Activated CD4-positive, alpha-beta T cell treated with anti-CD3 and anti-CD28 coated beads, Interleukin-2, amount 50 U/mL, for 24 hours (primary cell): ENCODE data around the gene MAPKAP1.
A peak's percentile ranks its signal among the peaks of the same experiment; 100 is the strongest.

Experiments used
- DNase-seq, 2 donors: peaks; one replicate each; pipeline ENCODE4 v3.0.0-alpha.2; 2020; ENCODE audit warnings: low read depth in 1 of 2, low spot score in 1 of 2

Gene MAPKAP1

DNA sequence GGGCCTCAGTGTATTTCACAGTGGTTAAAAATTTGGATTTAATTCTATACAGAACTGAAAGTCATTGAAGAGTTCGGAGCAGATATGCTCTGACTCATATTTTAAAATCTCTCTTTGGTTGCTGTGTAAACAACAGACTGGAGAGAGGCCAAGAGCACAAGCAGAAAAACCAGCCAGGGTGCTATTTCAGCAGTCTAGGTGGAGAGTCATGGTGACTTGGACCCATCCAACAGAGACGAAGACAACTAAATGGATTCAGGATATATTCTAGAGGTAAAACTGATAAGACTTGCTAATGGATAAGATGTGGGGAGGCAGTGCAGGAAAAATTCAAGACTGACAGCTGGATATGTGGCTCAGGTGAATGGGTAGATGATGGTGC is 168.9 kb downstream of the MAPKAP1 start:
- DNase-seq = no peak

DNA sequence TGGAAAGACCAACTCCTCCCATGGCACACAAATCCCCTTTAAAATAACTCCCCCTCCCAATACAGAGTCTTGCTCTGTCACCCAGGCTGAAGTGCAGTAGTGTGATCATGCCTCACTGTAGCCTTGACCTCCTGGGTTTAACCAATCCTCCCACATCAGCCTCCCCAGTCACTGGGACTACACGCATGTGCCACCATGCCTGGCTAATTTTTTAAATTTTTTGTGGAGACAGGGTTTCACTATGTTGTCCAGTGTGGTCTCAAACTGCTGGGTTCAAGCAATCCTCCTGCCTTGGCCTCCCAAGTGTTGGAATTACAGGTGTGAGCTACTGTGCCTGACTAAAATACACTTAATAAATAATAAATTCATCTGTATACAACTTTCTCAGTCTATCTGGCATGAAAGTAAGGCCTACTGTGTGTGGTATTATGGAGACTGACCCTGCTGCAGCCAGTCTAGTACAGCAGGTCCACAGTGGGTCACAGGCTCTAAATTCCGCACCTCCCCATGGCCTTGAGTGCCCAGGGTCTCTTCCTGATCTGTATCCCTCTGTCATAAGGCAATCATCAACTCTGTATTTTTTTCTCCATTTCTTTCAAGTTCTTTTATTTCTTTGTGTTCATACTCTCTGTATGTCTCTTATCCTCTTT is 169.4 kb downstream of the MAPKAP1 start:
- no peak for DNase-seq

GRCh38 chr9:125536776-125537175 is 170.2 kb downstream of the MAPKAP1 start:
- no peak for DNase-seq

GRCh38 chr9:125536167-125536772 is 170.7 kb downstream of the MAPKAP1 start:
- DNase-seq = no peak

DNA sequence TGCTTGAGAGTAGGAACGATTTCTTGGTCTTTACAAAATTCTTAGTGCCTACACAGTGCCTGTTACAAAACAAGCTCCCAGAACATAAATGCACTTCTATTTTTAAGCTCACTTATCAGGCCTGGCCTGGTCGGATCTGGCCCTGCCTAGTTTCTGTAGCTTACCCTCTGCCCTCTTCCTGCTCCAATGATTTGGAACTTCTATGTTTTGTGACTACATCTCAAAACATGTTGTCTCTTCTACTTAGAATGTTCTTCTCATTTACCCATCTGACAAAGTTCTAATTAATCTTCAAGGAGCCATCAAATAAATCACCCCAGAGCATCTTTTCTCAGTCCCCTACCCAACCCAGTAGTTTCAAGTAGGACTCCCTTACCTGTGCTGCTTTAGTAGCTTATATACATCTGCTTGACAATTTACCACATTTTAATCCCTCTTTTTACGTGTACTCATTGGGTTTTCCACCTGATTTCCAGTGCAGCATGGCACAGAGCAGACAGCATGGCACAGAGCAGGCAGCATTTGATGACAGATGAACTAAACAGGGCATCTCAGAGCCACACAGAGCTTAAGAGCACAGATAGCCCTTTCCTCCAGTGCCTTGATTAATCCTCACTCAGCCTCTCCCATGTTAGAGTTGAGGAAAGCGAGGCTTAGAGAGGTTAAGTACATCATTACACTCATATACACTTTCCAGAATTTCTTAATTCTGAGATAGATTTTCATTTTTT is 171.9 kb downstream of the MAPKAP1 start:
- DNase-seq = no peak

DNA sequence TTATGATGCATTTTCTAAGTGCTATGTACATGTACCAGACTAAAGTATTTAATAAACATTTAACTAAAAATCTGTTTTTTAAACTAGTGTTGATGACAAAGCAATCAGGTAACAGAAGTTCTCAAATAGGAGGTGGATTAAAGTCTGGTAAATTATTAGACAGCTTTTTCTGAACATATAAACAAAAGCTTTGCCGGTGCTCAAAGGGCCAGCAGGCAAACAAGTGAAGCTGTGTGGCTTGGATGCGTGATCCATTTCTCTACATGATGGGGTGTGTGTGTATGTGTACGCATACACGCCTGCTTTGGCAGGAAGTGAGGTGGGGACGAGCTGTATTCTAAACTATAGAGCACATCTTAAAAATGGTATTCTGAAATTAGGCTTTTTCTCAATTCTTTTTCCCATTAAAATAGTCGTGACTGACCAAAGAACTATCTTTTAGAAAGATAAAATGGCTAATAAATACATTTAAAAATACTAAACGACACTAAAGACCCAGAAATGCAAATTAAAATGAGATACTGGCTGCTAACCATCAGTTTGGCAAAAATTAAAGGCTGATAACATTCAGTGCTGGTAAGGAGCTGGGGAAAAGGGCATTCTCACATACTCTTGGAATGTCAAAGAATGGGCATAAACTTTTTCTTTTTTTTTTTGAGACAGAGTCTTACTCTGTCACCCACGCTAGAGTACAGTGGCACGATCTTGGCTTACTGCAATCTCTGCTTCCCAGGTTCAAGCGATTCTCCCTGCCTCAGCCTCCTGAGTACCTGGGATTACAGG is 174.0 kb downstream of the MAPKAP1 start:
- DNase-seq = no peak

DNA sequence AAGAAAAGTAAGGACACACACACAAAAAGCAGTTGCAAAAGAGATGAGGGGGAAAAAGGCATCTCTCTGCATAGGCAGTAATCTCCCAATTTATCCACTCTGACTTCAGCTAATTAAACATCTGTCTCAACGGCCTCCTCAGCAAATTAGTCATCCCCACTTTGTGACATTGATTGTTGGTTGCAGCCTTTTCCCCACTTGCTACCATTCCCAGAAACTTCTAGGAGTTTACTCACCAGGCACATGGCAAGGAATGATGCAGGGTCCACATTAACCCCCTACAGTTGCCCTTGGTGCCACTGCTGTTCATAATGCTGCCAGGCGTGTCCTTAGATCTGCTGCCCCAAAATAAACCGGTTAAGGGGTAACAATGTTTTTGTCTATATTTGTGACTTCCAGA is 174.6 kb downstream of the MAPKAP1 start:
- no peak for DNase-seq

DNA sequence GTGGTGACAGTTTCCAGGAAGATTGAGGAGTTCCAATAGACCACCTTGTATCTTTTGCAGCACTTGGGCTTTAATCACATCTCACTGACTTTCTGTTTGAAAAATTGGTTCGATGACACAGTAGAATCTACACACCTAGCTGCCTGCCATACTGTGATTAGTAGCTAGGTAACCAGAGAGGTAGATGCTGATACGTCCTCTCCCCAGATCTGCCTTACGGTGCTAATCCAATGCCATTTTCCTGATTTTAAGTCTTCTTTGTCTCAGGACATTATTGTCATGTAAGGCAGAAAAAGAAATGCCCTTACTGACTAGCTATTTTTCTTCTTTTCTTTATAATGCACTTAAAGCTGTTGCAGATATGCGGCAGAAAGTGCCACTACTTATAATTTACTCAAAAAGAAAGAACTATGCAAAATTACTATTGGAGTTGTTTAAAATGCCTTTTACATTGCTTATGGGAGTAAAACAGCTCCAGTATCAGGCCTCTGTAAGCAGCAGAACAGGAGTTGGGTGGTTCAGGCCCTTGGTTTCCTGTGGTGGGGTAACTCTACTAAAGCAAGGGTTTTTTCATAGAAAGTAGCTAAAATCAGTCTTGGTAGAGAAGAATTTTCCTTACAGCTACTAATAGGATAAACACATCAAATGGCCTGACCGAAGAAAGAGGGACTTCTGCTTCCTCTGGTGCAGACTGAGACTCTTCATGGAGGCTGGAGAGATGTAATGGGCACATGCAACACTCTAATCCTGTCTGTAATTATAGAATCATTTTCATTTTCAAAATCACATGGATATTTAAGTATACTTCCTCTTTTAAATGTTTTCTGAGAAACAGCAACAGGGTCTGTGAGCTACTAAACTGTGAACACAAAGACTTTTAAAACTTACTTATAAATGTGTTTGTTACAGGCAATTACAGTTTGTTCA is 177.2 kb downstream of the MAPKAP1 start:
- no peak for DNase-seq

GRCh38 chr9:125529107-125529506 is 177.9 kb downstream of the MAPKAP1 start:
- DNase-seq = no peak

- DNase-seq = no peak
Measured at GRCh38 chr9:125527471-125528002, 179.5 kb downstream of the MAPKAP1 start.

DNA sequence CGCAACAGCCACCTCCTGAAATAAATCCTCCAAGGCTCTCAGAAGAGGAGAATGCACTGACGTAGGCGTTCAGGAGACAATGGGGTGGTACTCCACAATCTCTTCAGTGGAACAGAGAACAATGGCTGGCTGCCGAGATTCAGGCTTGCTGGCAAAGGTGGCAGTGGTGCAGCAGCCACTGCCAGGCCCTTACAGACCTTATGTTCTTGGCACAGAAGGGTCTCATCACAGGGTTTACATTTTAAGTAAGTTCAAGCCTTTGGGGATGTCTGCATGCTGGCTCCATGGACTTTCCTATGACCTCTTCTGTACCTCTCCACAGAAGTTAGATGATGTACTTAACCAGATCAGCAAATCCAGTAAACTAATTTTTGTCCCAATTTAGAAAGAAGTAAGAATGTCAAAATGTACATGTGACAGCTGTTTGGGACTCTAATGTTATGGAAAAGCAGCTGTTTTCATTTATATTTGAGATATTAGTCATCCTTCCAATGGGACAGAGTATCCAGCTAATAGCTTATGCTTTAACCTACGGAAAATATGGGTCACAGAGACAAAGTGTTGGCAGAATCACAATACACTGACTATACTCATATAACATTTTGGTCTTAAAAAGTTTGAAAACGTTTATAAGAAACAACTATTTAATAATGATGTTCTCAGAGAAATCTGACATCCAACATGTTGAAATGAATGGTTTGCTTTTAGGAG is 180.9 kb downstream of the MAPKAP1 start:
- DNase-seq = no peak

DNA sequence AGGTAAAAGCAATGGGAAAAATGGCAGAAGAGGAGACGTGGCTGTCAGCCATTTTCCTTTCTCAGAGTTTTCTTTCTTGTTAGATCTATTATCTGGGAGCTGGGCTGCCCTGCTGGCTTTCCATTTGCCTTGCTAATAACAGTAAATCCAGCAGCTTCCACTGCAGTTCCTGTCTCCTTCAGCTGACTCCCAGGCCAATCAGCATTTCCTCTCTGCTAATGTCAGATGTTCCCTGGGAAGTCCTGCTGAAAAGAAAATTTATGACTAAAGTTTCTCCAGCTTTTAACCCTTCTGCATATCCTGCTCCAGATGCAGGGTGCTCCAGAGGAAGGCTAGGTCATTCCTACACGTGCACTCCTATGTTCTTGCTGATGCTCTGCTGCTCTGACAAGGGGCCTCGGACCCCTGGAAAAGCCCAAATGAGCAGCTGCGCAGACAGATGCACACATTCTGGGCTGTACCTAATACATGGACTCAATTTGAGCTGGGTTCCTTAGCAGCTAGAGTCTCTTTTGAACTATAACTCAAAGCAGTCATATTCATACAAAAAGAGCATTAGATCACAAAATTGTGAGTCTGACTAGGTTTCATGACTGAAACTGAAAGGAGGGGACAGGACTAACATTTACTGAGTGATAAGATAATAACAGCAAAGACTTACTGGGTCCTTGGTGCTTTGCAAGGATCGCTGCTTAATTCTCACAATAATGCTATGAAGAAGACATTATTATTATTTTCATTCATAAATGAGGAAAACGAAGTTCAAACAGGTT is 182.2 kb downstream of the MAPKAP1 start:
- DNase-seq = no peak

DNA sequence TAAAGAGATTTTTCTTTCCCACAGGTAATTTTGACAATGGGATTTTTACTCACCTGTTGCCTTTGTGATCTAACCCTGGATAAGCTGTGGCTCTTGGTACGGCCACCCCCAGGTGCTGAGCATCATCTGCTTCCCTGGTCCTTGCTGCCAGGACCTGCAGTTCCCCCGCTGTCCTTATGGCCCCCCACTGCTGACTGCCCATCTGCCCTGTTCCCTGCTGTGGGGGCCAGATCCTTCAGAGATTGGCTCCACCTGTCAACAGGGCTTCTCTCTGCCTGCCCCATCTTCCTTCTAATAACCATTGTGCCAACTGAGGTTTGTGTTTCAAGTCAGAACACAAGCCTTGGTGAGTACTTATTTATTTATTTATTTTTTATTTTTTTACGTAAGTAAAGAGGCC is 183.3 kb downstream of the MAPKAP1 start:
- DNase-seq = no peak

DNA sequence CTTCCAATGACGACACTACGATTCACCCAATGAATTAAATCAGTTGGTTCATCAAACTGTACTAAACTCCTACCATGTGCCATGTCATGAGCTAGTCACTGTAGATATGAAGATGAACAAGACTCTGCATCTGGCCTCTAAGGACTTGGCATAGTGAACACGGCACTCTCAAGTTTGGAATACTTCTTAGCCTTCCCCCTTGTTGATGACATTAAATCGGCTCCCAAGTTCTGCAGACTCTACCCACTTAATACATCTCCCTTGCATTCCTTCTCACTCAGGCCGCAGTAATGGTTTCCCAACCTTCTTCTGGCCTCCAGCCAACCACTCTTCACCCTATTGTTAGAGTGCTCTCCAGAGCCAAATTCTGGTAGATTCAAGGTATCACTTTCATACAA is 184.7 kb downstream of the MAPKAP1 start:
- DNase-seq = no peak

- peak in 1 of 2 donors; percentile 47 for DNase-seq
Measured at GRCh38 chr9:125521462-125522327, 185.3 kb downstream of the MAPKAP1 start.

DNA sequence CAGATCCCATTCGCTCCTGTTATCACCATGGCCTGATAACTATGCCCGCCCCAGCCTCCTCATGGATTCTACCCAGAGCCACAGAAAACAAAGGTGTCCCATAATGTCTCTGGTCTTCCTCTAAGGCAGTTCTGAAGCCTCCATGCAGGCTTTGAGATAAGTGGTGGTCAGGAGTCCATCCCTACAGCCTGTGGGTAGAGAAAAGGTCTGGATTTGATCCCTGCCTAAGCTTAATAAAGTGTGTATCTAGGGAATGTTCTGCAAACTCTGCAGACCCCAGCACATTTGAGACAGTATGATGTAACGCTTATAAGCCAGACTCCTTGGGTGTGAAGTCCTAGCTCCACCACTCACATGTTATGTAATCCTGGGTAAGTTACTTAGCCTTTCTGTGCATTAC is 187.3 kb downstream of the MAPKAP1 start:
- DNase-seq = no peak

- DNase-seq = no peak
Measured at GRCh38 chr9:125517577-125517976, 189.4 kb downstream of the MAPKAP1 start.
